Endodermal cell (in vitro differentiated cells): Measurements from ENCODE around the gene ZNF254. TPM values are rescaled to one million over a fixed set of nuclear protein-coding genes. Genes with fewer than 3 reads are reported as not detected.

Source experiments
- DNase-seq: peaks from one replicate; pipeline ENCODE4 v3.0.0-alpha.2; 2017
- H3K27ac ChIP-seq: 2 replicates; pipeline ENCODE4 v1.5.1; 2013; ENCODE audit warnings: mild to moderate bottlenecking, low read depth, low read length, moderate library complexity
- H3K27me3 ChIP-seq: 2 replicates; pipeline ENCODE4 v1.6.1; 2013; ENCODE audit warnings: mild to moderate bottlenecking, low read length, moderate library complexity; ENCODE audit not compliant: insufficient read depth, control insufficient read depth, poor library complexity, severe bottlenecking
- H3K36me3 ChIP-seq: 2 replicates; pipeline ENCODE4 v1.7.0; 2013; ENCODE audit warnings: mild to moderate bottlenecking, low read length, moderate library complexity; ENCODE audit not compliant: control insufficient read depth, insufficient read depth
- H3K4me1 ChIP-seq: one replicate; pipeline ENCODE4 v1.7.0; 2013; ENCODE audit warnings: low read length; ENCODE audit not compliant: control insufficient read depth, insufficient read depth
- H3K4me3 ChIP-seq: 2 replicates; pipeline ENCODE4 v1.5.1; 2013; ENCODE audit warnings: mild to moderate bottlenecking, low read length, moderate library complexity
- H3K9ac ChIP-seq: 2 replicates; pipeline ENCODE4 v1.6.1; 2013; ENCODE audit warnings: mild to moderate bottlenecking, low read length, moderate library complexity; ENCODE audit not compliant: poor library complexity, severe bottlenecking; ENCODE audit errors: extremely low read depth
- H3K9me3 ChIP-seq: 2 replicates; pipeline ENCODE4 v1.6.1; 2013; ENCODE audit warnings: mild to moderate bottlenecking, low read length, moderate library complexity; ENCODE audit not compliant: control insufficient read depth
- H3K27ac Mint-ChIP-seq: 2 replicates; pipeline ENCODE4 v1.8.0; 2020; ENCODE audit warnings: mixed read lengths
- H3K27me3 Mint-ChIP-seq: 2 replicates; pipeline ENCODE4 v1.8.0; 2021; ENCODE audit warnings: mild to moderate bottlenecking, mixed read lengths; ENCODE audit not compliant: insufficient read depth
- H3K36me3 Mint-ChIP-seq: 2 replicates; pipeline ENCODE4 v1.8.0; 2020; ENCODE audit warnings: low read depth, mixed read lengths
- H3K4me1 Mint-ChIP-seq: 2 replicates; pipeline ENCODE4 v1.8.0; 2020; ENCODE audit warnings: mixed read lengths
- H3K4me3 Mint-ChIP-seq: 2 replicates; pipeline ENCODE4 v1.8.0; 2020; ENCODE audit warnings: mild to moderate bottlenecking, moderate library complexity, mixed read lengths
- H3K9me3 Mint-ChIP-seq: 2 replicates; pipeline ENCODE4 v1.8.0; 2020; ENCODE audit warnings: mild to moderate bottlenecking, mixed read lengths
- WGBS, 2 experiments: methylation state at CpG; one replicate each; pipeline versions ENCODE4 v1.1.5 to v1.1.7; 2013; ENCODE audit warnings: missing lambda C conversion rate in 2 of 2, mixed read lengths in 1 of 2; ENCODE audit not compliant: insufficient coverage in 1 of 2, insufficient read length in 1 of 2; 5-methylcytosine and 5-hydroxymethylcytosine counted together
- total RNA-seq, 2 donors: library from RNA; stranded (reverse); fragmentation: NEBNext Ultra II Directional in 1 of 2; extraction: Animal tissue kit (Norgen Biotek cat#: 25700) in 1 of 2; gene quantifications; 2 replicates in 1 of 2; 3 replicates in 1 of 2; pipeline ENCODE4 v1.2.1, GENCODE V29; 2021
- TF ChIP-seq, protein P1 (sequence below): fragments of 200-600 bp; sonication (generic); conservative IDR thresholded peaks from 2 replicates; pipeline ENCODE4 v1.5.0; 2021; ENCODE audit warnings: antibody characterized with exemption, mild to moderate bottlenecking

ZNF254 gene
- total RNA-seq, 2 donors from 2014 or later: 30.7 to 33.8 TPM

DNA sequence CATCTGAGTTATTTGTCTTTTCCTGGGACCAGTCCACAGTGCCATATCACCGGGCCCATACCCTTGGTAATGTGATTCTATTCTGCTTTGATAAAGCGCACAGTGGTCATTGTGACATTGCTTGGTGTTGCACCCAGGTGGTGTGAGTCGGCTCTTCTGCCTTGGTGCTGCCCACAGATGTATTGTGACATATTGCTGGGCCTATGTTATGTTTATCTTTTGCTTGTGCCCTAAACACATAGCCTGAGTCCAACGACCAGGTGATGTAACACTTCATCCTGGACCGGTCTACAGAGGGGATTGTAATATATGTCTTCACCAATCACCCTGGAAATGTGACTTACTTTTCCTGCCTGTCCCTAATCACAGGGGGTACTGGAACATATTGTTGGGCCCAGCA lies 23.7 kb upstream of the ZNF254 start:
- Mint-ChIP-seq H3K27me3 (no peaks in the 10 kb centered on the region), H3K4me1 (no peaks in the 10 kb centered on the region), H3K36me3 (peaks cover 77% of the 10 kb centered on the region), H3K27ac (no peak overlapping the region), H3K9me3 (no peaks in the 10 kb centered on the region), H3K4me3 (no peak overlapping the region)
- H3K36me3 ChIP-seq: peaks cover 80% of the 10 kb centered on the region
- H3K9ac ChIP-seq: no peak overlapping the region
- H3K4me1 ChIP-seq: no peaks in the 10 kb centered on the region
- no peaks in the 10 kb centered on the region for H3K27me3 ChIP-seq
- H3K9me3 ChIP-seq: no peaks in the 10 kb centered on the region
- no peak overlapping the region for H3K27ac ChIP-seq
- TF ChIP-seq, protein P1, sequence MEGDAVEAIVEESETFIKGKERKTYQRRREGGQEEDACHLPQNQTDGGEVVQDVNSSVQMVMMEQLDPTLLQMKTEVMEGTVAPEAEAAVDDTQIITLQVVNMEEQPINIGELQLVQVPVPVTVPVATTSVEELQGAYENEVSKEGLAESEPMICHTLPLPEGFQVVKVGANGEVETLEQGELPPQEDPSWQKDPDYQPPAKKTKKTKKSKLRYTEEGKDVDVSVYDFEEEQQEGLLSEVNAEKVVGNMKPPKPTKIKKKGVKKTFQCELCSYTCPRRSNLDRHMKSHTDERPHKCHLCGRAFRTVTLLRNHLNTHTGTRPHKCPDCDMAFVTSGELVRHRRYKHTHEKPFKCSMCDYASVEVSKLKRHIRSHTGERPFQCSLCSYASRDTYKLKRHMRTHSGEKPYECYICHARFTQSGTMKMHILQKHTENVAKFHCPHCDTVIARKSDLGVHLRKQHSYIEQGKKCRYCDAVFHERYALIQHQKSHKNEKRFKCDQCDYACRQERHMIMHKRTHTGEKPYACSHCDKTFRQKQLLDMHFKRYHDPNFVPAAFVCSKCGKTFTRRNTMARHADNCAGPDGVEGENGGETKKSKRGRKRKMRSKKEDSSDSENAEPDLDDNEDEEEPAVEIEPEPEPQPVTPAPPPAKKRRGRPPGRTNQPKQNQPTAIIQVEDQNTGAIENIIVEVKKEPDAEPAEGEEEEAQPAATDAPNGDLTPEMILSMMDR: no peak
- no peak for DNase-seq
- WGBS, 2 experiments: 85 to 97% methylated on average over 4 to 5 of the region's 5 CpGs
- no peak overlapping the region for H3K4me3 ChIP-seq

DNA sequence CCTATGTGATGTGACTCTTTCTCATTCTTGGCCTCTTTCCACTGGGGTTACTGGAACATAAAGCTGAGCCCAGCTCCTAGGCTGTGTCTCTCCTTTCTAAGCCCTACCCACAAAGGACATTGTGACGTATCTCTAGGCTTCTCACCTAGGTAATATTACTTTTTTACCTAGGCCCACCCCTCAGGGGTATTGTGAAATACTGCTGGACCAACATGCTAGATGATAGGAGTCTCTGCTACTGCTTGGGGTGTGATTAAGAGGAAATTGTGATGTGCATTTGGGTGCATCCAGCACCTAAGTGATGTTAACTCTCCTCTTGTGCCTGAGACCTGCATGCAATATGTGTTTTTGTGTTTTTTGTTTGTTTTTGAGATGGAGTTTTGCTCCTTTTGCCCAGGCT lies 22.8 kb upstream of the ZNF254 start:
- Histone ChIP-seq H3K4me3 (no peak overlapping the region), H3K27ac (no peak overlapping the region), H3K4me1 (no peaks in the 10 kb centered on the region), H3K9ac (no peak overlapping the region), H3K9me3 (no peaks in the 10 kb centered on the region), H3K27me3 (no peaks in the 10 kb centered on the region), H3K36me3 (peaks cover 79% of the 10 kb centered on the region)
- H3K9me3 Mint-ChIP-seq: no peaks in the 10 kb centered on the region
- no peak overlapping the region for H3K4me3 Mint-ChIP-seq
- no peak overlapping the region for H3K27ac Mint-ChIP-seq
- peaks cover 76% of the 10 kb centered on the region for H3K36me3 Mint-ChIP-seq
- DNase-seq: no peak
- no peaks in the 10 kb centered on the region for H3K4me1 Mint-ChIP-seq
- TF ChIP-seq, protein P1: no peak
- 100% methylated on average over 1 of the region's 1 CpG; no CpG with 5 or more reads in 1 of the 2 experiments for WGBS, 2 experiments
- H3K27me3 Mint-ChIP-seq: no peaks in the 10 kb centered on the region

DNA sequence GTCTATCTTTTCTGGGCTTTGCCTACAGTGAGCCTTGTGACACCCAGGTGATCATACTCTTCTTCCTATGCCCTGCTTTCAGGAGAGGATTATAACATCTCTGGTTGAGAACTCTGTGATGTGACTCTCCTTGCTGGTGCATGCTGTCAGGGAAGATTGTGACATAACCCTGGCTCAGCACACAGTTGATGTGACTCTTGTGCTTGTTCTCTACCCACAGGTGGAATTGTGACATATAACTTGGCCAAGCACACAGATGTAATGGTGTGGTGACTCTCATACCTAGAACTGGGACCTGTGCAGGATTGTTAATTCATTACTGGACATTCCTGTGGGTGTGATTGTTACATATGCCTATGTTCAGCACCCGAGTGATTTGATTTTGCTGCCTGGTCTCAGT lies 21.7 kb upstream of the ZNF254 start:
- Histone ChIP-seq H3K27me3 (no peaks in the 10 kb centered on the region), H3K27ac (no peak overlapping the region), H3K9ac (no peak overlapping the region), H3K4me1 (no peaks in the 10 kb centered on the region), H3K9me3 (no peaks in the 10 kb centered on the region), H3K4me3 (no peak overlapping the region), H3K36me3 (peaks cover 75% of the 10 kb centered on the region)
- no peak overlapping the region for H3K27ac Mint-ChIP-seq
- no peak overlapping the region for H3K4me3 Mint-ChIP-seq
- 21 to 63% methylated on average over 1 of the region's 1 CpG for WGBS, 2 experiments
- TF ChIP-seq, protein P1: no peak
- H3K36me3 Mint-ChIP-seq: peaks cover 72% of the 10 kb centered on the region
- no peak for DNase-seq
- no peaks in the 10 kb centered on the region for H3K4me1 Mint-ChIP-seq
- H3K27me3 Mint-ChIP-seq: no peaks in the 10 kb centered on the region
- H3K9me3 Mint-ChIP-seq: no peaks in the 10 kb centered on the region
